ENCODE measurements around the gene SYT12.

The SYT12 gene

DNA sequence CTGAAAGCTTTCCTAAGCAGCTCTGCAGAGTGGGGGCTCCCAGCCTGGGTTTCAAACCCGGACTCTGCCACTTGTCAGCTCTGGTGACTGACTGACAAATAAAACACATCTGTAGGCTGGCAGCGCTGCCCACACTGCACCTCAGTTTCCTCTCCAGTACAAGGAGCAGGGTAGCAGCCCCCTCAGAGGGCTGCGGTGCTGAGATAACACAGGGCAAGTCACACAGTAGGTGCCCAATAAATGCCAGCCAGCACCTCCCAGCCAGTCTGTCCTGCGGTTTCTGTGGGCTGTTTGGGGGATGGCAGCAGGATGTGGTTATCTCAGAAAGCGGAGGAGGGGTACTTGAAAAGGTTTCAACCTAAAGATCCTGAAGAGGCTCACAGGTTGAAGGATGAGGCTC lies 1.5 kb downstream of the SYT12 start:
- TF ChIP-seq, protein P1, sequence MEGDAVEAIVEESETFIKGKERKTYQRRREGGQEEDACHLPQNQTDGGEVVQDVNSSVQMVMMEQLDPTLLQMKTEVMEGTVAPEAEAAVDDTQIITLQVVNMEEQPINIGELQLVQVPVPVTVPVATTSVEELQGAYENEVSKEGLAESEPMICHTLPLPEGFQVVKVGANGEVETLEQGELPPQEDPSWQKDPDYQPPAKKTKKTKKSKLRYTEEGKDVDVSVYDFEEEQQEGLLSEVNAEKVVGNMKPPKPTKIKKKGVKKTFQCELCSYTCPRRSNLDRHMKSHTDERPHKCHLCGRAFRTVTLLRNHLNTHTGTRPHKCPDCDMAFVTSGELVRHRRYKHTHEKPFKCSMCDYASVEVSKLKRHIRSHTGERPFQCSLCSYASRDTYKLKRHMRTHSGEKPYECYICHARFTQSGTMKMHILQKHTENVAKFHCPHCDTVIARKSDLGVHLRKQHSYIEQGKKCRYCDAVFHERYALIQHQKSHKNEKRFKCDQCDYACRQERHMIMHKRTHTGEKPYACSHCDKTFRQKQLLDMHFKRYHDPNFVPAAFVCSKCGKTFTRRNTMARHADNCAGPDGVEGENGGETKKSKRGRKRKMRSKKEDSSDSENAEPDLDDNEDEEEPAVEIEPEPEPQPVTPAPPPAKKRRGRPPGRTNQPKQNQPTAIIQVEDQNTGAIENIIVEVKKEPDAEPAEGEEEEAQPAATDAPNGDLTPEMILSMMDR (IDR thresholded peaks at IDR 0.05), result no peak
- no peak overlapping the region for H3K4me3 ChIP-seq
- H3K9me3 ChIP-seq, result no peaks in the 10 kb centered on the region
- no peak for DNase-seq
- peaks cover 0 to 46% (median 17%) of the 10 kb centered on the region in 4 donors for H3K4me1 ChIP-seq
- H3K27ac ChIP-seq, result no peak overlapping the region
- no peaks in the 10 kb centered on the region for H3K36me3 ChIP-seq
- intact Hi-C loops (cut with DNase I; ENCODE audit: low total_unique reads), result no loop called here
- H3K27me3 ChIP-seq, result peaks cover 0 to 4% of the 10 kb centered on the region in 2 donors

DNA sequence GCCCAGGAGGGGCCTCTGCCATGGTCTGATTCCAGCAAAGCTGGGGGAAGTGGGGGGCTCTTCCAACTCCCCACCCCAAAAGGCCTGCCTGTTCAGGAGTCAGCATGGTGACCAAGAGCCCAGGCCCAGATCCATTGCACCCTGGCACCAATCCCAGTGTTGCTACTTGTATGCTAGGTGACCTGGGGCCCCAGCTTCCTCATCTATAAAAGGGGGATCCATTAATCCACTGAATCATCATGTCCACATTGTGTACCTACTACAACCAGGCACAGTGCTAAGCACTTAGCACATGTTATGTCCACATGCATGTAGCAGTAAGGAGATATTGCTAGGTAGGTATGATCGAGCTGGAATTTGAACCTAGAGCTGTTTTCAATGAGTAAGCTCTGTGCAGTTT lies 2.0 kb downstream of the SYT12 start:
- H3K9me3 ChIP-seq, result no peaks in the 10 kb centered on the region
- no peak for DNase-seq
- no peak overlapping the region for H3K4me3 ChIP-seq
- peaks cover 0 to 4% of the 10 kb centered on the region in 2 donors for H3K27me3 ChIP-seq
- intact Hi-C loops (cut with DNase I; ENCODE audit: low total_unique reads), result no loop called here
- peaks cover 0 to 46% (median 17%) of the 10 kb centered on the region in 4 donors for H3K4me1 ChIP-seq
- no peaks in the 10 kb centered on the region for H3K36me3 ChIP-seq
- H3K27ac ChIP-seq, result no peak overlapping the region
- TF ChIP-seq, protein P1 (IDR thresholded peaks at IDR 0.05), result no peak

DNA sequence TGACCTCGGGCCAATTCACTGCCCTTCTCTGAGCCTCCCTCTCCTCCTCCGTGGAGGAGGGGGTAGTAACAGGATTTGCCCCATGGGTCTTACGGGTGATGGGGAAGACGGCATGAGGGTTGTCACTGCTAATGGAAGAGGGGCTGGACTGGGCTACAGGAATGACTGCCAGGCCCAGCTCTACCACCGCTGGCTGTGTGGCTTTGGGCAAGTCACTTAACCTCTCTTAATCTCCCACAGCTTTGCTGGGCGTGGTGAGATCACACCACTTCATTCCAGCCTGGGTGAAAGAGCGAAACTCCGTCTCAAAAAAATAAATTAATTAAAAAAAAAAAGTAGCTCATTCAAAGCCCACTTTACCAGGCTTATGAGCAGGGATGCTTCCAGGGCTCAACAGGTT lies 2.8 kb downstream of the SYT12 start:
- H3K9me3 ChIP-seq, result no peaks in the 10 kb centered on the region
- no peaks in the 10 kb centered on the region for H3K36me3 ChIP-seq
- TF ChIP-seq, protein P1 (IDR thresholded peaks at IDR 0.05), result no peak
- intact Hi-C loops (cut with DNase I; ENCODE audit: low total_unique reads), result no loop called here
- peaks cover 0 to 46% (median 17%) of the 10 kb centered on the region in 4 donors for H3K4me1 ChIP-seq
- no peak overlapping the region for H3K4me3 ChIP-seq
- H3K27ac ChIP-seq, result no peak overlapping the region
- DNase-seq, result no peak
- peaks cover 0 to 4% of the 10 kb centered on the region in 2 donors for H3K27me3 ChIP-seq

DNA sequence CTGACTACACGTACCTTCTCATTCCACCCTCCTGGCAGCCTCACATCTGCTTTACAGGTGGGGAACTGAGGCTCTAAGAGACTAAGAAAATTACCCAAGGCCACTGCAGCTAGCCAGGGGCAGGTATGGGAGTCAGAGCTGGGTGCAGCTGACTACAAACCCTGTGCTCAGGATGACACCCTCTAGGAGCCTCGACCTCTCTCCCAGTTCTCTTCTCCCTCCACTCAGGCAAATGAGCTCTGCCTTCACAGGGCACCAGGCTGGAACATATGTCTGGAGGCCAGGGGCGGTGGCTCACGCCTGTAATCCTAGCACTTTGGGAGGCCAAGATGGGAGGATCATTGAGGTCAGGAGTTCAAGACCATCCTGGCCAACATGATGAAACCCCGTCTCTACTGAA lies 4.0 kb downstream of the SYT12 start:
- H3K4me1 ChIP-seq, result peaks cover 0 to 52% (median 18%) of the 10 kb centered on the region in 4 donors
- TF ChIP-seq, protein P1 (IDR thresholded peaks at IDR 0.05), result no peak
- H3K4me3 ChIP-seq, result no peak overlapping the region
- H3K27ac ChIP-seq, result no peak overlapping the region
- intact Hi-C loops (cut with DNase I; ENCODE audit: low total_unique reads), result no loop called here
- H3K36me3 ChIP-seq, result no peaks in the 10 kb centered on the region
- no peaks in the 10 kb centered on the region for H3K9me3 ChIP-seq
- H3K27me3 ChIP-seq, result peaks cover 0 to 4% of the 10 kb centered on the region in 2 donors
- no peak for DNase-seq

DNA sequence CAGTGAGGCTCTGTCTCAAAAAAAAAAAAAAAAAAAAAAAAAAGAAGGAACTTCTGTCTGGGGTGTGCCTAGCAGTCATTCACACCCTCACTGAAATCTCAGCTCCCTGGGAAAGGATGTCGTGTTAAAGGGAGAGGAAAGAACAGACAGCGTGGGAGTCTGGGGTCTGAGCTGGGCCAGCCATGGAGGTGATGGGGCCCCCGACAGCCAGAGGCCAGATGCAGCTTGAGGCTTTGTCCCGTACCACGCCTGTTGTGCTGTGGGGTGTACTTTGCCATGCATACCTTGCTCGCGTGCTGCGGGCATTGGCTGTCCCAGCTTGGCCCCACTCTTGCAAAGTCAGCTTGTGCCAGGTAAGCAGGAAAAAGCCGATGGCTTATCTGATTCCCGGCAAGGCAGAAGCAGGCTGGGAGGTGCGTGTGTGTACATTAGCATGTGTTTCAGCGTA lies 4.6 kb downstream of the SYT12 start:
- H3K36me3 ChIP-seq, result no peaks in the 10 kb centered on the region
- DNase-seq, result no peak
- H3K27me3 ChIP-seq, result peaks cover 0 to 4% of the 10 kb centered on the region in 2 donors
- H3K4me1 ChIP-seq, result peaks cover 0 to 52% (median 17%) of the 10 kb centered on the region in 4 donors
- no peak overlapping the region for H3K27ac ChIP-seq
- H3K4me3 ChIP-seq, result no peak overlapping the region
- no peaks in the 10 kb centered on the region for H3K9me3 ChIP-seq
- intact Hi-C loops (cut with DNase I; ENCODE audit: low total_unique reads), result no loop called here
- TF ChIP-seq, protein P1 (IDR thresholded peaks at IDR 0.05), result no peak
